ENCODE measurements around the gene ZNF543. TPM values are rescaled to one million over a fixed set of nuclear protein-coding genes. Genes with fewer than 3 reads are reported as not detected.

The ZNF543 gene
- total RNA-seq, 1 donor from 2014 or later = 16.1 TPM

GRCh38 chr19:57327993-57328392 lies 7.7 kb downstream of the ZNF543 start:
- intact Hi-C loops (cut with micrococcal nuclease) = no loop called here
- H3K4me1 Mint-ChIP-seq = peaks cover 7% of the 10 kb centered on the region
- peaks cover 18% of the 10 kb centered on the region for H3K9me3 Mint-ChIP-seq
- no peak for TF ChIP-seq CTCF (IDR thresholded peaks at IDR 0.05)
- POLR2A ChIA-PET = interaction anchor here (0.6 kb wide), 1 partner anchor 10 kb away, joined by 7 read pairs; no protein-coding TSS in a partner anchor
- DNase-seq = no peak
- CTCF ChIA-PET = no interaction called here
- peaks cover 86% of the 10 kb centered on the region for H3K36me3 Mint-ChIP-seq (ENCODE audit: low read depth)
- H3K27ac Mint-ChIP-seq = no peak overlapping the region
- no peaks in the 10 kb centered on the region for H3K27me3 Mint-ChIP-seq
- ATAC-seq (ENCODE audit: low read depth) = no peak
- no peak overlapping the region for H3K4me3 Mint-ChIP-seq

GRCh38 chr19:57334191-57334590 lies 13.9 kb downstream of the ZNF543 start:
- intact Hi-C loops (cut with micrococcal nuclease) = no loop called here
- Mint-ChIP-seq H3K9me3 (peaks cover 10% of the 10 kb centered on the region), H3K27ac (no peak overlapping the region), H3K27me3 (no peaks in the 10 kb centered on the region), H3K4me1 (no peaks in the 10 kb centered on the region), H3K36me3 (ENCODE audit: low read depth) (peaks cover 32% of the 10 kb centered on the region), H3K4me3 (no peak overlapping the region)
- POLR2A ChIA-PET = no interaction called here
- no peak for ATAC-seq (ENCODE audit: low read depth)
- TF ChIP-seq CTCF (IDR thresholded peaks at IDR 0.05) = no peak
- CTCF ChIA-PET = no interaction called here
- no peak for DNase-seq

- H3K4me1 Mint-ChIP-seq = no peaks in the 10 kb centered on the region
Observed at GRCh38 chr19:57338877-57339276, 18.6 kb downstream of the ZNF543 start.

GRCh38 chr19:57342582-57342981 lies 22.3 kb downstream of the ZNF543 start:
- ATAC-seq (ENCODE audit: low read depth) (no peak), DNase-seq (no peak)
- no peaks in the 10 kb centered on the region for H3K36me3 Mint-ChIP-seq (ENCODE audit: low read depth)
- H3K9me3 Mint-ChIP-seq = peaks cover 2% of the 10 kb centered on the region
- TF ChIP-seq CTCF (IDR thresholded peaks at IDR 0.05) = no peak
- no peak overlapping the region for H3K27ac Mint-ChIP-seq
- ChIA-PET POLR2A (interaction anchor here (0.6 kb wide), 1 partner anchor 660 kb away, joined by 4 read pairs; no protein-coding TSS in a partner anchor), CTCF (no interaction called here)
- H3K27me3 Mint-ChIP-seq = peaks cover 3% of the 10 kb centered on the region
- intact Hi-C loops (cut with micrococcal nuclease) = no loop called here
- no peaks in the 10 kb centered on the region for H3K4me1 Mint-ChIP-seq
- no peak overlapping the region for H3K4me3 Mint-ChIP-seq

More at GRCh38 chr19:57338877-57339276, 18.6 kb downstream of the ZNF543 start:
- no peak overlapping the region for H3K4me3 Mint-ChIP-seq
- DNase-seq = no peak
- intact Hi-C loops (cut with micrococcal nuclease) = no loop called here
- no peak for ATAC-seq (ENCODE audit: low read depth)
- peaks cover 4% of the 10 kb centered on the region for H3K36me3 Mint-ChIP-seq (ENCODE audit: low read depth)
- TF ChIP-seq CTCF (IDR thresholded peaks at IDR 0.05) = no peak
- no peak overlapping the region for H3K27ac Mint-ChIP-seq
- CTCF ChIA-PET = interaction anchor here (0.7 kb wide), 1 partner anchor 53 kb away, joined by 3 read pairs; no protein-coding TSS in a partner anchor
- no peaks in the 10 kb centered on the region for H3K27me3 Mint-ChIP-seq
- H3K9me3 Mint-ChIP-seq = peaks cover 2% of the 10 kb centered on the region
- POLR2A ChIA-PET = no interaction called here

GRCh38 chr19:57348136-57348535 lies 27.9 kb downstream of the ZNF543 start:
- CTCF ChIA-PET = no interaction called here
- no peak for TF ChIP-seq CTCF (IDR thresholded peaks at IDR 0.05)
- H3K4me1 Mint-ChIP-seq = peaks cover 29% of the 10 kb centered on the region
- peaks cover 3% of the 10 kb centered on the region for H3K27me3 Mint-ChIP-seq
- no peak overlapping the region for H3K4me3 Mint-ChIP-seq
- ATAC-seq (ENCODE audit: low read depth) = no peak
- DNase-seq = no peak
- H3K27ac Mint-ChIP-seq = no peak overlapping the region
- POLR2A ChIA-PET = interaction anchor here (0.6 to 0.7 kb wide), 2 partner anchors 50 to 873 kb away, joined by 3 to 9 read pairs; no protein-coding TSS in a partner anchor
- intact Hi-C loops (cut with micrococcal nuclease) = no loop called here
- peaks cover 4% of the 10 kb centered on the region for H3K9me3 Mint-ChIP-seq
- peaks cover 21% of the 10 kb centered on the region for H3K36me3 Mint-ChIP-seq (ENCODE audit: low read depth)

Measured in activated B cell treated with CpG ODN at 0.5 μM for 24 hours (primary cell).